Neural crest cell (in vitro differentiated cells): ENCODE measurements around the gene ZNF684. TPM values are rescaled to one million over a fixed set of nuclear protein-coding genes. Genes with fewer than 3 reads are reported as not detected.
"Not testable (repeated sequence)": the region's sequence is repeated elsewhere in the genome, so short reads cannot be mapped to it uniquely, and the experiment has no call there.

Source experiments
- DNase-seq: peaks from one replicate; pipeline ENCODE4 v3.0.0; 2021; ENCODE audit warnings: low read depth, mixed read lengths, low spot score
- H3K27ac Mint-ChIP-seq: one replicate; pipeline ENCODE4 v1.8.0; 2021; ENCODE audit warnings: mild to moderate bottlenecking, mixed read lengths; ENCODE audit not compliant: unreplicated experiment
- H3K27me3 Mint-ChIP-seq: 2 replicates; pipeline ENCODE4 v1.8.0; 2021; ENCODE audit warnings: low read depth, mild to moderate bottlenecking, mixed read lengths
- H3K36me3 Mint-ChIP-seq: 2 replicates; pipeline ENCODE4 v1.8.0; 2021; ENCODE audit warnings: low read depth, mild to moderate bottlenecking, mixed read lengths
- H3K4me1 Mint-ChIP-seq: 2 replicates; pipeline ENCODE4 v1.8.0; 2021; ENCODE audit warnings: mixed read lengths
- H3K4me3 Mint-ChIP-seq: one replicate; pipeline ENCODE4 v1.8.0; 2021; ENCODE audit warnings: mild to moderate bottlenecking, mixed read lengths
- H3K9me3 Mint-ChIP-seq: 2 replicates; pipeline ENCODE4 v1.8.0; 2021; ENCODE audit warnings: mixed read lengths
- CTCF ChIP-seq: fragments of 200-600 bp; sonication (generic); conservative IDR thresholded peaks from 2 replicates; pipeline ENCODE4 v1.5.0; 2021; ENCODE audit warnings: antibody characterized with exemption, mild to moderate bottlenecking
- total RNA-seq: library from RNA; stranded (reverse); gene quantifications from 2 replicates; pipeline ENCODE4 v1.2.1, GENCODE V29; 2021

ZNF684 gene
- total RNA-seq, 1 donor from 2014 or later = 6.4 TPM

GRCh38 chr1:40535732-40536131 lies 4.3 kb downstream of the ZNF684 start:
- Mint-ChIP-seq H3K4me1 (peaks cover 23% of the 10 kb centered on the region), H3K36me3 (peaks cover 28% of the 10 kb centered on the region)

GRCh38 chr1:40539338-40539737 lies 7.9 kb downstream of the ZNF684 start:
- Mint-ChIP-seq H3K9me3 (peaks cover 2% of the 10 kb centered on the region), H3K4me1 (no peaks in the 10 kb centered on the region), H3K36me3 (peaks cover 27% of the 10 kb centered on the region), H3K4me3 (no peak overlapping the region), H3K27ac (no peak overlapping the region), H3K27me3 (no peaks in the 10 kb centered on the region)
- DNase-seq = no peak
- no peak for TF ChIP-seq CTCF

More at GRCh38 chr1:40535732-40536131, 4.3 kb downstream of the ZNF684 start:
- H3K27me3 Mint-ChIP-seq = no peaks in the 10 kb centered on the region
- H3K4me3 Mint-ChIP-seq = no peak overlapping the region
- TF ChIP-seq CTCF = no peak
- peaks cover 3% of the 10 kb centered on the region for H3K9me3 Mint-ChIP-seq
- DNase-seq = no peak
- H3K27ac Mint-ChIP-seq = no peak overlapping the region

GRCh38 chr1:40546957-40547356 lies 15.5 kb downstream of the ZNF684 start:
- no peak for DNase-seq
- Mint-ChIP-seq H3K27me3 (no peaks in the 10 kb centered on the region), H3K4me1 (no peaks in the 10 kb centered on the region), H3K4me3 (no peak overlapping the region), H3K36me3 (peaks cover 36% of the 10 kb centered on the region), H3K27ac (no peak overlapping the region), H3K9me3 (peaks cover 21% of the 10 kb centered on the region)
- TF ChIP-seq CTCF = no peak

- no peak overlapping the region for H3K27ac Mint-ChIP-seq
- H3K27me3 Mint-ChIP-seq = no peaks in the 10 kb centered on the region
Measured at GRCh38 chr1:40553017-40553416, 21.6 kb downstream of the ZNF684 start.

GRCh38 chr1:40554807-40555206 lies 23.4 kb downstream of the ZNF684 start:
- H3K4me3 Mint-ChIP-seq = not testable (repeated sequence)

More at GRCh38 chr1:40553017-40553416, 21.6 kb downstream of the ZNF684 start:
- no peaks in the 10 kb centered on the region for H3K4me1 Mint-ChIP-seq
- no peak overlapping the region for H3K4me3 Mint-ChIP-seq
- H3K36me3 Mint-ChIP-seq = peaks cover 4% of the 10 kb centered on the region
- H3K9me3 Mint-ChIP-seq = no peaks in the 10 kb centered on the region
- no peak for TF ChIP-seq CTCF
- no peak for DNase-seq

GRCh38 chr1:40556121-40556520 lies 24.7 kb downstream of the ZNF684 start:
- no peak for TF ChIP-seq CTCF
- H3K9me3 Mint-ChIP-seq = no peaks in the 10 kb centered on the region
- H3K27me3 Mint-ChIP-seq = no peaks in the 10 kb centered on the region
- no peaks in the 10 kb centered on the region for H3K4me1 Mint-ChIP-seq
- no peak for DNase-seq
- H3K36me3 Mint-ChIP-seq = peaks cover 3% of the 10 kb centered on the region
- no peak overlapping the region for H3K27ac Mint-ChIP-seq
- H3K4me3 Mint-ChIP-seq = no peak overlapping the region

More at GRCh38 chr1:40554807-40555206, 23.4 kb downstream of the ZNF684 start:
- H3K36me3 Mint-ChIP-seq, H3K27me3 Mint-ChIP-seq, H3K27ac Mint-ChIP-seq, DNase-seq, H3K9me3 Mint-ChIP-seq, H3K4me1 Mint-ChIP-seq: not testable (repeated sequence)

- DNase-seq, H3K9me3 Mint-ChIP-seq, H3K27ac Mint-ChIP-seq, H3K36me3 Mint-ChIP-seq, H3K4me3 Mint-ChIP-seq, H3K27me3 Mint-ChIP-seq, H3K4me1 Mint-ChIP-seq: not testable (repeated sequence)
Measured at GRCh38 chr1:40558241-40558640, 26.8 kb downstream of the ZNF684 start.
